Stimulated activated CD8-positive, alpha-beta memory T cell treated with anti-CD3 and anti-CD28 coated beads, Interleukin-2, amount 100 ng/mL, for 1 hour (primary cell): ENCODE measurements around the gene GNAO1.

Experiments used
- DNase-seq, 2 donors: peaks; one replicate each; pipeline ENCODE4 v3.0.0-alpha.2; 2020; ENCODE audit warnings: low read depth in 2 of 2

The GNAO1 gene

GRCh38 chr16:56400458-56400857 is 209.2 kb downstream of the GNAO1 start:
- DNase-seq = no peak

GRCh38 chr16:56401482-56401881 is 210.2 kb downstream of the GNAO1 start:
- DNase-seq = no peak

- no peak for DNase-seq
Measured at GRCh38 chr16:56405977-56406672, 214.8 kb downstream of the GNAO1 start.
